ENCODE measurements around the gene MORC2. TPM values are rescaled to one million over a fixed set of nuclear protein-coding genes. Genes with fewer than 3 reads are reported as not detected.

Gene MORC2
- total and polyA plus RNA-seq, 2 of the 13 experiments (the other 11 are each of a cell fraction or from before 2014, with no cell fraction given) = 11.9 to 18.3 TPM

DNA sequence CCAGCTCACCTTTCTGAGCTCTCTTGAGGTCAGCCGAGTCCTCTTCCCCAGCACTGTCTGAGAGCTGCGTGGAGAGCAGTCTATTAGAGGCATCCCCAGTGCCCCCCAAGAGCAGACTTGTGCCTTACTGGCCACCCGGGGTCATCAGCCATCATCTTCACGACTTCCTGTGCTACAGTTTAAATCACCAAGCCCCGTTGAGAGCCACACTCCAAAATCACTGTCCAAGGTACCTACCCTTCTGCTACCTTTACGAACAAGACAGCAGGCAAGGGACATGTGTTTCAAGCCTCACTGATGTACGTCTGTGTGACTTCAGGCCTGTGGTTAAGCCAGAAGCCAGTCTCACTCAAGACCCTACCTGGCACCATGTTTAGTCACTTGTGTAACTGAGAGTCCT is 35.1 kb downstream of the MORC2 start:
- FAIRE-seq (no peak), DNase-seq (ENCODE audit: low spot score) (no peak), ATAC-seq (no peak)
- Histone ChIP-seq H3K9ac (ENCODE audit: insufficient read depth, low read depth, low read length) (no peak overlapping the region), H3K9me3 (ENCODE audit: low read length) (no peaks in the 10 kb centered on the region), H3K4me2 (ENCODE audit: low read depth, low read length) (no peak overlapping the region), H3K4me3 (replicated peaks in 1 of 3; ENCODE audit: insufficient read depth in 1 of 3, low read depth in 2 of 3, low read length in 3 of 3) (no peak overlapping the region), H4K20me1 (ENCODE audit: insufficient read depth, low read length) (no peaks in the 10 kb centered on the region), H3K36me3 (replicated peaks in 1 of 2; ENCODE audit: control insufficient read depth in 1 of 2, insufficient read depth in 2 of 2, low read length in 2 of 2) (peaks cover 58 to 94% of the 10 kb centered on the region in 2 experiments), H2AFZ (ENCODE audit: low read length) (no peak overlapping the region), H3K79me2 (ENCODE audit: insufficient read depth, low read length) (no peaks in the 10 kb centered on the region), H3K27ac (ENCODE audit: extremely low read length, insufficient read depth, low read length) (no peak overlapping the region), H3K4me1 (ENCODE audit: insufficient read depth, low read length) (no peaks in the 10 kb centered on the region), H3K27me3 (ENCODE audit: control insufficient read depth in 1 of 2, insufficient read depth in 2 of 2, low read length in 2 of 2) (no peaks in the 10 kb centered on the region)
- TF ChIP-seq HNRNPK (IDR thresholded peaks at IDR 0.05; ENCODE audit: low read depth, low read length, poor library complexity, severe bottlenecking) (no peak), ZFP36 (IDR thresholded peaks at IDR 0.05; ENCODE audit: borderline replicate concordance, low read depth, low read length, partially characterized antibody) (no peak), AKAP8 (CRISPR knock-in tag; IDR thresholded peaks at IDR 0.05) (no peak), ZNF546 (CRISPR knock-in tag; conservative IDR thresholded peaks at IDR 0.05) (no peak), REST (IDR thresholded peaks at IDR 0.05; ENCODE audit: borderline replicate concordance in 1 of 2, low read depth in 1 of 2, low read length in 2 of 2) (peak in 1 of 2 experiments; percentile 29; a peak in 1 of 4 replicates), HMGXB3 (CRISPR knock-in tag; IDR thresholded peaks at IDR 0.05; ENCODE audit: borderline replicate concordance) (no peak)
- TF ChIP-seq, protein P1, sequence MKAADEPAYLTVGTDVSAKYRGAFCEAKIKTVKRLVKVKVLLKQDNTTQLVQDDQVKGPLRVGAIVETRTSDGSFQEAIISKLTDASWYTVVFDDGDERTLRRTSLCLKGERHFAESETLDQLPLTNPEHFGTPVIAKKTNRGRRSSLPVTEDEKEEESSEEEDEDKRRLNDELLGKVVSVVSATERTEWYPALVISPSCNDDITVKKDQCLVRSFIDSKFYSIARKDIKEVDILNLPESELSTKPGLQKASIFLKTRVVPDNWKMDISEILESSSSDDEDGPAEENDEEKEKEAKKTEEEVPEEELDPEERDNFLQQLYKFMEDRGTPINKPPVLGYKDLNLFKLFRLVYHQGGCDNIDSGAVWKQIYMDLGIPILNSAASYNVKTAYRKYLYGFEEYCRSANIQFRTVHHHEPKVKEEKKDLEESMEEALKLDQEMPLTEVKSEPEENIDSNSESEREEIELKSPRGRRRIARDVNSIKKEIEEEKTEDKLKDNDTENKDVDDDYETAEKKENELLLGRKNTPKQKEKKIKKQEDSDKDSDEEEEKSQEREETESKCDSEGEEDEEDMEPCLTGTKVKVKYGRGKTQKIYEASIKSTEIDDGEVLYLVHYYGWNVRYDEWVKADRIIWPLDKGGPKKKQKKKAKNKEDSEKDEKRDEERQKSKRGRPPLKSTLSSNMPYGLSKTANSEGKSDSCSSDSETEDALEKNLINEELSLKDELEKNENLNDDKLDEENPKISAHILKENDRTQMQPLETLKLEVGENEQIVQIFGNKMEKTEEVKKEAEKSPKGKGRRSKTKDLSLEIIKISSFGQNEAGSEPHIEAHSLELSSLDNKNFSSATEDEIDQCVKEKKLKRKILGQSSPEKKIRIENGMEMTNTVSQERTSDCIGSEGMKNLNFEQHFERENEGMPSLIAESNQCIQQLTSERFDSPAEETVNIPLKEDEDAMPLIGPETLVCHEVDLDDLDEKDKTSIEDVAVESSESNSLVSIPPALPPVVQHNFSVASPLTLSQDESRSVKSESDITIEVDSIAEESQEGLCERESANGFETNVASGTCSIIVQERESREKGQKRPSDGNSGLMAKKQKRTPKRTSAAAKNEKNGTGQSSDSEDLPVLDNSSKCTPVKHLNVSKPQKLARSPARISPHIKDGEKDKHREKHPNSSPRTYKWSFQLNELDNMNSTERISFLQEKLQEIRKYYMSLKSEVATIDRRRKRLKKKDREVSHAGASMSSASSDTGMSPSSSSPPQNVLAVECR (CRISPR knock-in tag; IDR thresholded peaks at IDR 0.05; ENCODE audit: borderline replicate concordance) = no peak
- intact Hi-C loops (cut with micrococcal nuclease; ENCODE audit: unreplicated experiment) = no loop called here
- POLR2A ChIA-PET = no interaction called here
- no TSS peak for BruUV-seq (replicated peaks)
- 94% methylated on average over 6 of the region's 7 CpGs for WGBS (ENCODE audit: low lambda C conversion rate)
- in situ Hi-C loops (cut with HindIII; ENCODE audit: extremely low pct_ligation_motif_present, low pct_unique_long_range_greater_than_20kb) = no loop called here
- CTCF ChIA-PET (ENCODE audit: low intra/inter-chr PET ratio, low total read pairs) = no interaction called here

Data from HepG2 (cell line).